SU-DHL-6 (cell line): ENCODE results near the gene THSD8.

ENCODE experiments used
- H2AFZ ChIP-seq: fragments of 200-600 bp; sonication (generic); 2 replicates; pipeline ENCODE4 v1.6.1; 2014; ENCODE audit warnings: low read depth, mild to moderate bottlenecking, moderate library complexity, mixed read lengths, antibody characterized with exemption, low read length; ENCODE audit not compliant: severe bottlenecking
- H3F3A ChIP-seq: fragments of 200-600 bp; shearing (Covaris generic); 2 replicates; pipeline ENCODE4 v1.6.0; 2016; ENCODE audit warnings: antibody characterized with exemption, mild to moderate bottlenecking; ENCODE audit not compliant: insufficient read depth
- H3K27ac ChIP-seq: fragments of 200-600 bp; sonication (generic); 2 replicates; pipeline ENCODE4 v1.5.1; 2016; ENCODE audit warnings: low read depth, mild to moderate bottlenecking, low read length, moderate library complexity, mixed read lengths
- H3K27me3 ChIP-seq: fragments of 200-600 bp; sonication (generic), shearing (Covaris generic); 2 replicates; pipeline ENCODE4 v1.6.0; 2014; ENCODE audit warnings: mild to moderate bottlenecking, low read length
- H3K36me3 ChIP-seq: fragments of 200-600 bp; sonication (generic); 2 replicates; pipeline ENCODE4 v1.6.1; 2014; ENCODE audit warnings: mild to moderate bottlenecking, low read length, mixed read lengths
- H3K4me2 ChIP-seq: fragments of 300-600, 200-600 bp; shearing (Covaris generic), sonication (generic); 2 replicates; pipeline ENCODE4 v1.6.0; 2014; ENCODE audit warnings: low read length, low read depth, mild to moderate bottlenecking; ENCODE audit not compliant: poor library complexity, severe bottlenecking
- H3K4me3 ChIP-seq: fragments of 200-600 bp; sonication (generic); 2 replicates; pipeline ENCODE4 v1.5.1; 2014; ENCODE audit warnings: antibody characterized with exemption, low read length, mild to moderate bottlenecking, mixed read lengths; ENCODE audit not compliant: insufficient read depth, poor library complexity, severe bottlenecking
- H3K79me2 ChIP-seq: fragments of 200-600 bp; sonication (generic); 2 replicates; pipeline ENCODE4 v1.6.1; 2014; ENCODE audit warnings: mild to moderate bottlenecking, low read length, moderate library complexity; ENCODE audit not compliant: insufficient read depth
- H3K9ac ChIP-seq: fragments of 200-600 bp; sonication (generic); 2 replicates; pipeline ENCODE4 v1.7.0; 2014; ENCODE audit warnings: mild to moderate bottlenecking, low read length
- H3K9me2 ChIP-seq: fragments of 200-600 bp; sonication (generic); replicated peaks from 2 replicates; pipeline ENCODE4 v1.6.1; 2014; ENCODE audit warnings: low read length; ENCODE audit not compliant: insufficient read depth
- H3K9me3 ChIP-seq: fragments of 200-600 bp; sonication (generic); 2 replicates; pipeline ENCODE4 v1.6.1; 2014; ENCODE audit warnings: low read length, mixed read lengths; ENCODE audit not compliant: insufficient read depth
- H4K20me1 ChIP-seq: fragments of 200-600 bp; sonication (generic); 2 replicates; pipeline ENCODE4 v1.6.1; 2014; ENCODE audit warnings: low read depth, mild to moderate bottlenecking, antibody characterized with exemption, low read length, moderate library complexity, mixed read lengths
- EZH2phosphoT487 ChIP-seq: fragments of 200-600 bp; sonication (generic), shearing (Covaris generic); conservative IDR thresholded peaks from 2 replicates; pipeline ENCODE4 v1.6.1; 2018; ENCODE audit warnings: mild to moderate bottlenecking, antibody characterized with exemption, low read length, moderate library complexity, mixed read lengths
- TF ChIP-seq, protein P1 (sequence below): fragments of 200-600 bp; sonication (generic); IDR thresholded peaks from one replicate; pipeline ENCODE4 v1.5.1; 2017; ENCODE audit warnings: antibody characterized with exemption, mild to moderate bottlenecking, low read length, moderate library complexity; ENCODE audit not compliant: insufficient read depth, poor library complexity, severe bottlenecking

The THSD8 gene

DNA sequence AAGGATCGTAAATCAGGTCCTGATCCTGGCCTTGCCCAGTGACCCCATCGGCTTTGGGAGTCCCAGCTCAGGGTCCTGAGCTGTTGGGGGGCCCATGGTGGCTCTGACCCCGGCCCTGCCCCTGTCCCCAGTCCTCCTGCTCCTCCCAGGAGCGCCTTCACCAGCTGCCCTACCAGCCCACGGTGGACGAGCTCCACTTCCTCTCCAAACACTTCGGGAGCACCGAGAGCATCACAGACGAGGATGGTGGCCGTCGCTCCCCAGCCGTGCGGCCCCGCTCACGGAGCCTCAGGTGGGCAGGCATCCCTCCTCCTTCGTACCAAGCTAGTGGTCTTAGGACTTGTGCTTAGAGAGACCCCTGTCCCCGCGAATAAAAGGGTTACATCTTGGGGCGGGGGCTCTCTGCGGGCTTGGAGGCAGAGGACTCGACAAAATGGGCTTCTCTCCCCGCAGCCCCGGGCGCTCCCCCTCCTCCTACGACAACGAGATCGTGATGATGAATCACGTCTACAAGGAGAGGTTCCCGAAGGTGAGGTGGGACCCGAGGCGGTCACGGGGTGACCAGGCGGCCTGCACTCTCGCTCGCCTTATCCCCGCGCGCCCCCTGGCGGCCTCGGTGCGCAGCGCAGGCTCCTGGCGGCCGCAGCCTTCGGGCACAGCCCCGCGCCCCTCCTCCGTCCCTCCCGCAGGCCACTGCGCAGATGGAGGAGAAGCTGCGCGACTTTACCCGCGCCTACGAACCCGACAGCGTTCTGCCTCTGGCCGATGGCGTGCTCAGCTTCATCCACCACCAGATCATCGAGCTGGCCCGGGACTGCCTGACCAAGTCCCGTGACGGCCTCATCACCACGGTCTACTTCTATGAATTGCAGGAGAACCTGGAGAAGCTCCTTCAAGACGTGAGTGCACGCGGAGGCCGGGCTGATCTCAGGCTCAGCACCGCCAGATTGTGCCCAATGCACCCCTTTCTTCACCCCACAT is 45.6 kb downstream of the THSD8 start:
- no peaks in the 10 kb centered on the region for H3K36me3 ChIP-seq
- no peak overlapping the region for H3K27ac ChIP-seq
- no peaks in the 10 kb centered on the region for H3K9me3 ChIP-seq
- H3K4me3 ChIP-seq, result no peak overlapping the region
- H3K9ac ChIP-seq, result no peak overlapping the region
- peak overlapping the region; percentile 19 for H3K4me2 ChIP-seq
- H2AFZ ChIP-seq, result no peak overlapping the region
- H3K27me3 ChIP-seq, result no peaks in the 10 kb centered on the region
- TF ChIP-seq, protein P1, sequence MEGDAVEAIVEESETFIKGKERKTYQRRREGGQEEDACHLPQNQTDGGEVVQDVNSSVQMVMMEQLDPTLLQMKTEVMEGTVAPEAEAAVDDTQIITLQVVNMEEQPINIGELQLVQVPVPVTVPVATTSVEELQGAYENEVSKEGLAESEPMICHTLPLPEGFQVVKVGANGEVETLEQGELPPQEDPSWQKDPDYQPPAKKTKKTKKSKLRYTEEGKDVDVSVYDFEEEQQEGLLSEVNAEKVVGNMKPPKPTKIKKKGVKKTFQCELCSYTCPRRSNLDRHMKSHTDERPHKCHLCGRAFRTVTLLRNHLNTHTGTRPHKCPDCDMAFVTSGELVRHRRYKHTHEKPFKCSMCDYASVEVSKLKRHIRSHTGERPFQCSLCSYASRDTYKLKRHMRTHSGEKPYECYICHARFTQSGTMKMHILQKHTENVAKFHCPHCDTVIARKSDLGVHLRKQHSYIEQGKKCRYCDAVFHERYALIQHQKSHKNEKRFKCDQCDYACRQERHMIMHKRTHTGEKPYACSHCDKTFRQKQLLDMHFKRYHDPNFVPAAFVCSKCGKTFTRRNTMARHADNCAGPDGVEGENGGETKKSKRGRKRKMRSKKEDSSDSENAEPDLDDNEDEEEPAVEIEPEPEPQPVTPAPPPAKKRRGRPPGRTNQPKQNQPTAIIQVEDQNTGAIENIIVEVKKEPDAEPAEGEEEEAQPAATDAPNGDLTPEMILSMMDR, result peak; percentile 80
- TF ChIP-seq EZH2phosphoT487, result no peak
- no peaks in the 10 kb centered on the region for H4K20me1 ChIP-seq
- no peaks in the 10 kb centered on the region for H3F3A ChIP-seq
- no peaks in the 10 kb centered on the region for H3K9me2 ChIP-seq
- no peaks in the 10 kb centered on the region for H3K79me2 ChIP-seq
